HT-29 (cell line): Measurements from ENCODE around the gene ZNF223. TPM values are rescaled to one million over a fixed set of nuclear protein-coding genes. Genes with fewer than 3 reads are reported as not detected.
A peak's percentile ranks its signal among the peaks of the same experiment; 100 is the strongest.

Source experiments
- DNase-seq: peaks from one replicate; pipeline ENCODE4 v3.0.0-alpha.2; 2015; ENCODE audit warnings: low spot score
- small RNA-seq: library from RNA; depleted of rRNA; stranded (forward); fragments of <200 nt; gene quantifications from one replicate; pipeline ENCODE3, GENCODE V24; 2014
- total RNA-seq: library from RNA; depleted of rRNA; stranded (reverse); fragments of >200 nt; shearing (Covaris generic); gene quantifications from 2 replicates; pipeline ENCODE4 v1.2.3, GENCODE V29; 2014; rRNA removed

The ZNF223 gene
- total RNA-seq, 1 experiment from 2014 or later = 2.7 TPM

GRCh38 chr19:44071824-44072542 is 20.1 kb downstream of the ZNF223 start, which contains the start of gene ZNF284:
Gene ZNF284 (plus strand): TSS chr19:44072159. CDS start chr19:44076390, 4,231 bp downstream.
- DNase-seq = peak; percentile 97

DNA sequence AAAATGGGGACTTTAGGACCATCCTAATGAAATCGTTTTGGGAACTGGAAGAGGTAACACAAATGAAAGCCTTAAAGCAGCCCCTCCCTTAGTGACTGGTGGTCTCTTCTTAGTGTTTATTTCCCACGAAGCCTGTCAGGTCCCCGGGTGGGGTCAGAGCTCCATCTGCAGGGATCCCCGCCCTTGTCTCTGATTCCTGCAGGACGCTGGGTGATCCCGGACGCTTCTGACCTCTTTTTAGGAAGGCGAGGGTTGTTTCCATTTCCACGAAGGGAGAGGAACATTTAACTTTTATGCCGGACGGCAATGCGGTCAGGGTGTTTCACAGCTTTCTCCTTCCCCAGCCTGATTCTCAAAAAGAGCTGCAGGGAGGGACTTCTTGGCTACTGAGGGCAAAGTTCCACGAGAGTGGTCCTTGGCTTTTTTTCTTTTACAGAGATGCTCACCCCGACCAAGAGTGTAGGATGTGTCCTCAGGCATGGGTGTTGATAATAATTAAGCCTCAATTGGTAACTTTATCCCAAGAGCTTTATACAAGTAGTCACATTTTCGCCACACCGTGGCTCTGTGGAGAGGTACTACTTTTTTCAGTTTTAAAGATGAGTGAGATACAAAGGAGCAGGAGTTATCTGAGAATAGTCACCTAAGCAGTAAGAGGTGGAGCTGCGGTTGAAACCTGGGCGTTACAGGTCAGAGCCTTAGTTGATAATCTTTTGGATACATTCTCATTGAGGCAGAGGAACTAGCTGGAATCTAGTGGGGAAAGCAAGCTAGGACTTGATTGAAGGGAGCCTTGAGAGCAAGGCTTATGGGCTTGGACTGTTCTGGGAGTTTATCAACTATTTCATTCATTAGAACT is 20.9 kb downstream of the ZNF223 start:
- DNase-seq = peak; percentile 41

GRCh38 chr19:44076325-44076724 is 24.5 kb downstream of the ZNF223 start:
- DNase-seq = no peak

DNA sequence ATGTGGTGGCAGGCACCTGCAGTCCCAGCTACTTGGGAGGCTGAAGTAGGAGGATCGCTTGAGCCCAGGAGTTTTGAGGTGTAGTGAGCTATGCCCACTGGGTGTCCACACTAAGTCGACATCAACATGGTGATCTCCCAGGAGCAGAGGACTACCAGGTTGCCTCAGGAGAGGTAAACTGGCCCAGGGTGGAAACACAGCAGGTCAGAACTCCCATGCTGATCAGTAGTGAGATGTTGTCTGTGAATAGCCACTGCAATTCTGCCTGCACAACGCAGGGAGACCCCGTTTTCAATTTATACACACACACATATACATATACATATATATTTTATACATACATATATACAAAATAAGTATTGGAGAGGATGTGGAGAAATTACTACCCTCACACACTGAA is 40.3 kb downstream of the ZNF223 start:
- no peak for DNase-seq

GRCh38 chr19:44093931-44094765 is 42.3 kb downstream of the ZNF223 start, which contains the start of gene ZNF224:
Gene ZNF224 (plus strand): TSS chr19:44094361. CDS start chr19:44097874, 3,513 bp downstream.
- peak; percentile 97 for DNase-seq

- no peak for DNase-seq
These were observed 55.9 kb downstream of the ZNF223 start for GRCh38 chr19:44107751-44108150.

DNA sequence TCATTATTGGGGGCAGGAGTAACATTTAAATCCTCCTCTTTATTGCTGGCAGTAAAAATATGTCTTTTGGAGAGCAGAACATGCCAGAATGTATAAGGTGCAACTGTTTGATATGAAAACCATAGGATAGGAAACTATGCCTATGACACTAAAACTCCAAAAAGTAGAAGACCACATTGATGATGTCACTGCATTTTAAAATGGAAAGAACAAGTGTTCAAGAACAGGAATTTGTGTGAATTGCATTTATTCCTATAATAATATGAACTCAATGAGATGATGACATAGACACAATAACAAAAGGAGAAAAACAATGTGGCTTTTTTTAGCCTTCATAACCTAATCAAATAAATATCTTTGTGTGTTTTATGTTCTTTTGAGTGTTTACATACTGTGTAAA is 57.6 kb downstream of the ZNF223 start:
- no peak for DNase-seq

- no peak for DNase-seq
These were observed 60.2 kb downstream of the ZNF223 start for GRCh38 chr19:44111910-44112463.

DNA sequence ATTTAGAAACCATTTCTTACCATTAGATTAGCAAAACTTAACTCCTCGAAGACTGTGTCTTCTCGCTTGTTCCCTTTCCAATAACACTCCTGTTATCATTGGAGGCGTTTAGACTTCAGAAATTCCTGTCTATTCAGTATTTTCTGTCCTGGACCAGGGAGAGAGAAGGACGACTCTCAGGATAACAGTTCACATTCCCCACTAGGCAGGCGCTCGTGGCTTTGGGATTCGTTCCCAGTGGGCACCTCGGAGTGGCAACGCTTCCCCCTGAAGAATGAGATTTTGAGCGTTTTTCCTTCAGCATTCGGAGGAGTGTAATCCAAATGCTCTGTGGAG is 60.9 kb downstream of the ZNF223 start:
- no peak for DNase-seq

GRCh38 chr19:44113138-44113783 is 61.4 kb downstream of the ZNF223 start, which contains the start of gene ZNF225:
Gene ZNF225 (plus strand): TSS chr19:44113399. CDS start chr19:44115828, 2,429 bp downstream.
- peak; percentile 100 for DNase-seq

DNA sequence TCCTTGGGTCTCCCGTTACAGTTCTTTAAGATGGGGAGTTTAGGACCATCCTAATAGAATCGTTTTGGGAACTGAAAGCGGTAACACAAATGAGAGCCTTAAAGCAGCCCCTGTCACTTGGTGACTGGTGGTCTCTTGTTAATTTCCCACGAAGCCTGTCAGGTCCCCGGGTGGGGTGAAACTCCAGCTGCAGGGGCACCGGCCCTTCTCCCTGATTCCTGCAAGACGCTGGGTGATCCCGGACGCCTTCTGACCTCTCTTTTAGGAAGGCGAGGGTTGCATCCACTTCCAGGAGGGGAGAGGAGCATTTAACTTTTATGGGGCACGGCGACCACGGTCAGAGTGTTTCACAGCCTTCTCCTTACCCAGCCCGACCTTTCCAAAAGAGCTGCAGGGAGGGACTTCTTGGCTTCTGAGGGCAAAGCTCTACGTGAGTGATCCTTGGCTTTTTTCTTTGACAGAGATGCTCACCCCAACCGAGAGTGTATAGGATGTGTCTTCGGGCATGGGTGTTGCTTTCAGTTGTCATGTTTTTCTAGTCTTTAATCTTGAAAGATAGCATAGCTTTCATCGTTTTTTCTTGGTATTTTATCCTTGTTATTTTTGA is 62.1 kb downstream of the ZNF223 start:
- DNase-seq = peak; percentile 12

Small RNA genes lying within 50 kb of the gene (small RNA-seq; reads per million reads assigned to genes)
- not detected for gene RNU6-902P

Other genes starting within 250 kb of the ZNF223 start
- gene LYPD5, start 249.6 kb upstream of the ZNF223 start, total RNA-seq = 0.05 and 0.23 TPM in 2 replicates
- 5.1 and 10.9 TPM in 2 replicates for gene ZNF283, start 224.7 kb upstream of the ZNF223 start, total RNA-seq
- gene ZNF404, start 168.1 kb upstream of the ZNF223 start, total RNA-seq = not detected in 2 replicates
- gene ZNF45, start 116.8 kb upstream of the ZNF223 start, total RNA-seq = 8.4 and 9.3 TPM in 2 replicates
- gene ZNF221, start 100.8 kb upstream of the ZNF223 start, total RNA-seq = 0.68 and 0.97 TPM in 2 replicates
- gene ZNF155, start 67.8 kb upstream of the ZNF223 start, total RNA-seq = 3.2 and 5.7 TPM in 2 replicates
- gene ZNF230, start 49.1 kb upstream of the ZNF223 start, total RNA-seq = 0.53 and 1.8 TPM in 2 replicates
- 1.8 and 2.0 TPM in 2 replicates for gene ZNF222, start 26.7 kb upstream of the ZNF223 start, total RNA-seq
- gene ZNF284, start 20.1 kb downstream of the ZNF223 start, total RNA-seq = 0.38 and 0.63 TPM in 2 replicates
- 9.7 and 17.3 TPM in 2 replicates for gene ZNF224, start 42.3 kb downstream of the ZNF223 start, total RNA-seq
- gene ZNF225, start 61.4 kb downstream of the ZNF223 start, total RNA-seq = 0.44 and 0.64 TPM in 2 replicates
- gene ZNF234, start 89.5 kb downstream of the ZNF223 start, total RNA-seq = 2.0 and 4.6 TPM in 2 replicates
- 9.0 and 18.4 TPM in 2 replicates for gene ZNF226, start 113.1 kb downstream of the ZNF223 start, total RNA-seq
- gene ZNF227, start 160.5 kb downstream of the ZNF223 start, total RNA-seq = 8.1 and 10.7 TPM in 2 replicates
- 0.31 and 0.94 TPM in 2 replicates for gene ZNF233, start 207.8 kb downstream of the ZNF223 start, total RNA-seq